GM19372 (cell line): ENCODE results near the gene AQP10.
"Not testable (repeated sequence)": the region's sequence is repeated elsewhere in the genome, so short reads cannot be mapped to it uniquely, and the experiment has no call there.

ENCODE experiments used
- ATAC-seq: cut with Tn5 transposase; IDR thresholded peaks from one replicate; pipeline ENCODE4 v1.9.1; 2021; ENCODE audit warnings: mild to moderate bottlenecking, low read depth, moderate library complexity; ENCODE audit not compliant: unreplicated experiment

The AQP10 gene

GRCh38 chr1:154342836-154343472, 22.1 kb downstream of the AQP10 start:
- ATAC-seq: no peak

- ATAC-seq: no peak
These were observed 24.3 kb downstream of the AQP10 start for GRCh38 chr1:154344977-154345837.

- no peak for ATAC-seq
These were observed 25.5 kb downstream of the AQP10 start for GRCh38 chr1:154346276-154346917.

GRCh38 chr1:154347961-154348360, 27.1 kb downstream of the AQP10 start:
- no peak for ATAC-seq

- ATAC-seq: no peak
These were observed 27.7 kb downstream of the AQP10 start for GRCh38 chr1:154348429-154349076.

GRCh38 chr1:154349121-154349520, 28.2 kb downstream of the AQP10 start:
- ATAC-seq: no peak

GRCh38 chr1:154350383-154350782, 29.5 kb downstream of the AQP10 start:
- no peak for ATAC-seq

- ATAC-seq: no peak
These were observed 30.6 kb downstream of the AQP10 start for GRCh38 chr1:154351363-154352068.

- ATAC-seq: no peak
These were observed 31.3 kb downstream of the AQP10 start for GRCh38 chr1:154352245-154352580.

- ATAC-seq: no peak
These were observed 31.9 kb downstream of the AQP10 start for GRCh38 chr1:154352581-154353459.

- no peak for ATAC-seq
These were observed 32.6 kb downstream of the AQP10 start for GRCh38 chr1:154353460-154353904.

- no peak for ATAC-seq
These were observed 33.1 kb downstream of the AQP10 start for GRCh38 chr1:154353966-154354365.

GRCh38 chr1:154358519-154358918, 37.6 kb downstream of the AQP10 start:
- ATAC-seq: no peak

GRCh38 chr1:154360288-154360687, 39.4 kb downstream of the AQP10 start:
- ATAC-seq: no peak

GRCh38 chr1:154360881-154361280, 40.0 kb downstream of the AQP10 start:
- ATAC-seq: not testable (repeated sequence)

GRCh38 chr1:154361357-154361756, 40.5 kb downstream of the AQP10 start:
- no peak for ATAC-seq

GRCh38 chr1:154371436-154371835, 50.5 kb downstream of the AQP10 start:
- ATAC-seq: no peak

GRCh38 chr1:154373777-154374357, 53.0 kb downstream of the AQP10 start:
- ATAC-seq: not testable (repeated sequence)
